Neutrophil (primary cell): Measurements from ENCODE around the gene RASA1.
"Not testable (repeated sequence)": the region's sequence is repeated elsewhere in the genome, so short reads cannot be mapped to it uniquely, and the experiment has no call there.

Experiments used
- H3K27ac ChIP-seq: fragments of 200-600 bp; sonication (generic); 2 replicates; pipeline ENCODE4 v1.5.1; 2016; ENCODE audit warnings: mild to moderate bottlenecking, moderate library complexity
- H3K27me3 ChIP-seq: fragments of 200-600 bp; sonication (generic); 2 replicates; pipeline ENCODE4 v1.6.0; 2016; ENCODE audit warnings: mild to moderate bottlenecking
- H3K36me3 ChIP-seq: fragments of 200-600 bp; sonication (generic); 2 replicates; pipeline ENCODE4 v1.5.1; 2017
- H3K4me1 ChIP-seq, 2 experiments: fragments of 200-600 bp in 1 of 2; sonication (generic) in 1 of 2; 1 replicate in 1 of 2; 2 replicates in 1 of 2; pipeline versions ENCODE4 v1.5.1 to v1.6.1; 2013 to 2016; ENCODE audit warnings: low read depth in 1 of 2, low read length in 1 of 2, mild to moderate bottlenecking in 1 of 2, moderate library complexity in 1 of 2; ENCODE audit not compliant: control insufficient read depth in 1 of 2, insufficient read depth in 1 of 2
- H3K4me3 ChIP-seq, 2 experiments: fragments of 200-600 bp in 1 of 2; sonication (generic) in 1 of 2; 1 replicate in 1 of 2; 2 replicates in 1 of 2; pipeline ENCODE4 v1.5.1; 2013 to 2016; ENCODE audit warnings: low read depth in 1 of 2, low read length in 1 of 2, mild to moderate bottlenecking in 1 of 2, moderate library complexity in 1 of 2
- H3K9me3 ChIP-seq: fragments of 200-600 bp; sonication (generic); 2 replicates; pipeline ENCODE4 v1.5.1; 2016
- TF ChIP-seq, protein P1 (sequence below): fragments of 200-600 bp; sonication (generic); IDR thresholded peaks from 2 replicates; pipeline ENCODE4 v1.5.1; 2016; ENCODE audit warnings: antibody characterized with exemption

RASA1 gene

DNA sequence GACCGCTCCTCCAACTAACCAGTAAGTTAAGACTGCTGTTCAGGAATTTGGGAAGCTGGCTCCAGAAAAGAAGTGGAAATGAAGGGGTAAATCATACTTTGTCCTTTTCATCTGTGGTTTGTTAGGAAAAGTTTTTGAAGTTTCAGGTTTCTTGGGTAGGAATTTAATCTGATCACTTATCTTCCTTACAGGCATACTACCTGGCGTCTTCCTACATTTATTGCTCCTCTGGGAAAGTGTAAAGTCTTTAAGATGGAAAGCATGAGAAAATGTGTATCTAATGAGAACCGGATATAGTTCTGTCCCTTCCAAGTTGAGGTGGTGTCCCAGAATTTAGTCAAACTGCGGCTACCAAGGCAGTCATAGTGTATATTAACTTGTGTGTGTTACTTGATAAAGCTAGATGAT, 1.3 kb downstream of the RASA1 start:
- peak overlapping the region; percentile 90 for H3K27ac ChIP-seq
- H3K27me3 ChIP-seq: no peaks in the 10 kb centered on the region
- H3K9me3 ChIP-seq: no peaks in the 10 kb centered on the region
- peaks cover 18 to 21% of the 10 kb centered on the region in 2 experiments for H3K4me1 ChIP-seq
- TF ChIP-seq, protein P1, sequence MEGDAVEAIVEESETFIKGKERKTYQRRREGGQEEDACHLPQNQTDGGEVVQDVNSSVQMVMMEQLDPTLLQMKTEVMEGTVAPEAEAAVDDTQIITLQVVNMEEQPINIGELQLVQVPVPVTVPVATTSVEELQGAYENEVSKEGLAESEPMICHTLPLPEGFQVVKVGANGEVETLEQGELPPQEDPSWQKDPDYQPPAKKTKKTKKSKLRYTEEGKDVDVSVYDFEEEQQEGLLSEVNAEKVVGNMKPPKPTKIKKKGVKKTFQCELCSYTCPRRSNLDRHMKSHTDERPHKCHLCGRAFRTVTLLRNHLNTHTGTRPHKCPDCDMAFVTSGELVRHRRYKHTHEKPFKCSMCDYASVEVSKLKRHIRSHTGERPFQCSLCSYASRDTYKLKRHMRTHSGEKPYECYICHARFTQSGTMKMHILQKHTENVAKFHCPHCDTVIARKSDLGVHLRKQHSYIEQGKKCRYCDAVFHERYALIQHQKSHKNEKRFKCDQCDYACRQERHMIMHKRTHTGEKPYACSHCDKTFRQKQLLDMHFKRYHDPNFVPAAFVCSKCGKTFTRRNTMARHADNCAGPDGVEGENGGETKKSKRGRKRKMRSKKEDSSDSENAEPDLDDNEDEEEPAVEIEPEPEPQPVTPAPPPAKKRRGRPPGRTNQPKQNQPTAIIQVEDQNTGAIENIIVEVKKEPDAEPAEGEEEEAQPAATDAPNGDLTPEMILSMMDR: no peak
- no peaks in the 10 kb centered on the region for H3K36me3 ChIP-seq
- peak overlapping the region; percentile 67 to 86 for H3K4me3 ChIP-seq

- peaks cover 18 to 25% of the 10 kb centered on the region in 2 experiments for H3K4me1 ChIP-seq
- not testable (repeated sequence) for H3K9me3 ChIP-seq
These were observed 3.2 kb downstream of the RASA1 start for GRCh38 chr5:87270888-87271287.

DNA sequence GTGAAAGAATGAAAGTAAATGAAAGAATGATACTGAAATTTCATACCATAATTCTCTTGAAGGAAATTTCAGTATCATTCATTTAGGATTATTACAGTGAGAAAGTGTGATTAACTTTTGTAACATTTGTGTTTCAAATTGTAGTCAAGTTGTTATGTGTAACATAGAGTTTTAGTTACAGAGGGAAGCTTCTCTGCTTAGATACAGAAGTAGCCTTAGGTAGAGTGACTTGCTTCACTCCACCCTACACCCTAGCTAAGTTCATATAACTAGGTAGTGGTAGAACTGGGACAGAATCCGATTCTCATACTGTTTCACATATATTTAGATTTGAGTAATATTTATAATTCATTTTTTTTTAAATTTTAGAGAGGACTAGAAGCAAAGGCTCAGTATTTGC, 9.0 kb downstream of the RASA1 start:
- Histone ChIP-seq H3K4me1 (peaks cover 10 to 28% of the 10 kb centered on the region in 2 experiments), H3K27ac (peak overlapping the region; percentile 30)

More at GRCh38 chr5:87270888-87271287, 3.2 kb downstream of the RASA1 start:
- H3K27me3 ChIP-seq, H3K27ac ChIP-seq, H3K36me3 ChIP-seq, H3K4me3 ChIP-seq: not testable (repeated sequence)

GRCh38 chr5:87277279-87277835, 9.7 kb downstream of the RASA1 start:
- Histone ChIP-seq H3K36me3 (no peaks in the 10 kb centered on the region), H3K9me3 (no peaks in the 10 kb centered on the region), H3K4me3 (no peak overlapping the region), H3K4me1 (peaks cover 10 to 28% of the 10 kb centered on the region in 2 experiments), H3K27ac (peak overlapping the region; percentile 13), H3K27me3 (no peaks in the 10 kb centered on the region)
- TF ChIP-seq, protein P1: no peak

More for the DNA sequence above, 9.0 kb downstream of the RASA1 start:
- no peaks in the 10 kb centered on the region for H3K36me3 ChIP-seq
- no peaks in the 10 kb centered on the region for H3K27me3 ChIP-seq
- H3K9me3 ChIP-seq: no peaks in the 10 kb centered on the region
- TF ChIP-seq, protein P1: no peak
- H3K4me3 ChIP-seq: no peak overlapping the region

GRCh38 chr5:87278590-87279100, 11.0 kb downstream of the RASA1 start:
- Histone ChIP-seq H3K4me3 (no peak overlapping the region), H3K36me3 (no peaks in the 10 kb centered on the region), H3K27me3 (no peaks in the 10 kb centered on the region), H3K9me3 (no peaks in the 10 kb centered on the region), H3K4me1 (peaks cover 10 to 28% of the 10 kb centered on the region in 2 experiments), H3K27ac (peak overlapping the region; percentile 24)
- TF ChIP-seq, protein P1: no peak

DNA sequence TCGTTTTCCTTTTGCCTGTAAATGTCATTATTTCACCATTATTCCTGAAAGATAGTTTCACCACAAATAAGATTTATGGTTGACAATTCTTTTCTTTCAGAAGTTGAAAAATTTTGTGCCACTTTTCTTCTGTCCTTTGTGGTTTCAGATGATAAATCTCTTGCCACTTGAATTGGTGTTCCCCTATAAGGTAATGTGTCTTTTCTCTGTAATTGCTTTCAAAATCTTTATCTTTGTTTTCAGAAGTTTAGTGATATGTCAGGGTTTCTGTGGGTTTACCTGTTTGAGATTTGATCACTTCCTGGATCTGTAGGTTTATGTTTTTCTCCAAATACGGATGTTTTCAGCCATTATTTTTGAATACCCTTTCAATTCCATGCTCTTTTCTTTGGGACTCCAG, 14.6 kb downstream of the RASA1 start:
- Histone ChIP-seq H3K4me3 (no peak overlapping the region), H3K9me3 (no peaks in the 10 kb centered on the region), H3K27me3 (no peaks in the 10 kb centered on the region), H3K4me1 (peaks cover 8 to 12% of the 10 kb centered on the region in 2 experiments), H3K27ac (no peak overlapping the region), H3K36me3 (peaks cover 4% of the 10 kb centered on the region)
- TF ChIP-seq, protein P1: no peak

- not testable (repeated sequence) for H3K27ac ChIP-seq, H3K4me3 ChIP-seq, H3K9me3 ChIP-seq, H3K36me3 ChIP-seq, H3K4me1 ChIP-seq, H3K27me3 ChIP-seq
These were observed 19.6 kb downstream of the RASA1 start for GRCh38 chr5:87287266-87287665.
